Hepatocyte (in vitro differentiated cells): ENCODE data around the gene MBD5.

Experiments
- CTCF ChIP-seq: fragments of 200-600 bp; sonication (generic); IDR thresholded peaks from 2 replicates; pipeline ENCODE4 v1.5.1; 2016; ENCODE audit warnings: antibody characterized with exemption, mild to moderate bottlenecking; ENCODE audit not compliant: poor library complexity
- EZH2 ChIP-seq: fragments of 200-600 bp; sonication (generic); IDR thresholded peaks from 2 replicates; pipeline ENCODE4 v1.6.1; 2016; ENCODE audit warnings: antibody characterized with exemption, mild to moderate bottlenecking, borderline replicate concordance

- TF ChIP-seq CTCF: no peak
- TF ChIP-seq EZH2: no peak
Measured at GRCh38 chr2:148046802-148047201, 25.9 kb downstream of the MBD5 start.
